Right atrium auricular region (tissue), 2 donors: ENCODE data around the gene ITPK1. TPM values are rescaled to one million over a fixed set of nuclear protein-coding genes. Genes with fewer than 3 reads are reported as not detected.

Experiments
- DNase-seq: peaks from one replicate; pipeline ENCODE4 v3.0.0-alpha.2; 2019; ENCODE audit warnings: low spot score
- H3K27ac ChIP-seq, 2 donors: fragments of 200-600 bp; sonication (generic); 1 replicate in 1 of 2; 2 replicates in 1 of 2; pipeline ENCODE4 v1.5.1; 2016 to 2019
- H3K27me3 ChIP-seq, 2 donors: fragments of 200-600 bp; sonication (generic); one replicate each; pipeline versions ENCODE4 v1.5.1 to v1.6.0; 2017 to 2019
- H3K36me3 ChIP-seq: fragments of 200-600 bp; sonication (generic); one replicate; pipeline ENCODE4 v1.5.1; 2016
- H3K4me1 ChIP-seq, 2 donors: fragments of 200-600 bp; sonication (generic); one replicate each; pipeline versions ENCODE4 v1.5.1 to v1.6.0; 2017 to 2019
- H3K4me3 ChIP-seq, 2 donors: fragments of 200-600 bp; sonication (generic); 1 replicate in 1 of 2; 2 replicates in 1 of 2; pipeline ENCODE4 v1.5.1; 2017 to 2019; ENCODE audit warnings: mild to moderate bottlenecking in 1 of 2, moderate library complexity in 1 of 2
- H3K9me3 ChIP-seq, 2 donors: fragments of 200-600 bp; sonication (generic); one replicate each; pipeline ENCODE4 v1.5.1; 2019
- CTCF ChIP-seq, 2 donors: fragments of 200-600 bp; sonication (generic); IDR thresholded peaks; one replicate each; pipeline ENCODE4 v1.5.1; 2019; ENCODE audit warnings: antibody characterized with exemption in 2 of 2
- total RNA-seq, 2 donors: library from RNA; depleted of rRNA; stranded (reverse); fragments of >200 nt; gene quantifications; one replicate each; pipeline ENCODE4 v1.1.0, GENCODE V29; 2016

Gene ITPK1
- total RNA-seq, 2 donors from 2014 or later, result 58.3 to 76.0 TPM

- no peak for TF ChIP-seq CTCF (IDR thresholded peaks at IDR 0.05)
- peak overlapping the region; percentile 66 to 68 for H3K27ac ChIP-seq
- no peak overlapping the region for H3K4me3 ChIP-seq
- peaks cover 0 to 51% of the 10 kb centered on the region in 2 donors for H3K4me1 ChIP-seq
- DNase-seq, result no peak
- no peaks in the 10 kb centered on the region for H3K9me3 ChIP-seq
- no peaks in the 10 kb centered on the region for H3K36me3 ChIP-seq
- H3K27me3 ChIP-seq, result no peaks in the 10 kb centered on the region
Measured at GRCh38 chr14:93056166-93056839, 59.4 kb downstream of the ITPK1 start.

GRCh38 chr14:93055651-93056115, 60.0 kb downstream of the ITPK1 start:
- H3K36me3 ChIP-seq, result no peaks in the 10 kb centered on the region
- DNase-seq, result no peak
- H3K27me3 ChIP-seq, result no peaks in the 10 kb centered on the region
- no peak overlapping the region for H3K4me3 ChIP-seq
- no peaks in the 10 kb centered on the region for H3K9me3 ChIP-seq
- H3K4me1 ChIP-seq, result peaks cover 0 to 45% of the 10 kb centered on the region in 2 donors
- TF ChIP-seq CTCF (IDR thresholded peaks at IDR 0.05), result no peak
- H3K27ac ChIP-seq, result peak overlapping the region; percentile 66 to 68

GRCh38 chr14:93054876-93055275, 60.8 kb downstream of the ITPK1 start:
- Histone ChIP-seq H3K9me3 (no peaks in the 10 kb centered on the region), H3K4me1 (peaks cover 0 to 45% of the 10 kb centered on the region in 2 donors), H3K27me3 (no peaks in the 10 kb centered on the region), H3K27ac (peak overlapping the region in 1 of 2 donors; percentile 68), H3K4me3 (no peak overlapping the region), H3K36me3 (no peaks in the 10 kb centered on the region)
- no peak for DNase-seq
- no peak for TF ChIP-seq CTCF (IDR thresholded peaks at IDR 0.05)

- peaks cover 0 to 51% of the 10 kb centered on the region in 2 donors for H3K4me1 ChIP-seq
- no peak overlapping the region for H3K27ac ChIP-seq
- DNase-seq, result no peak
- H3K27me3 ChIP-seq, result no peaks in the 10 kb centered on the region
- TF ChIP-seq CTCF (IDR thresholded peaks at IDR 0.05), result no peak
- no peaks in the 10 kb centered on the region for H3K36me3 ChIP-seq
- H3K4me3 ChIP-seq, result no peak overlapping the region
- H3K9me3 ChIP-seq, result no peaks in the 10 kb centered on the region
Measured at GRCh38 chr14:93054006-93054405, 61.7 kb downstream of the ITPK1 start.

GRCh38 chr14:93051600-93052546, 63.9 kb downstream of the ITPK1 start:
- Histone ChIP-seq H3K4me1 (peaks cover 0 to 54% of the 10 kb centered on the region in 2 donors), H3K27me3 (no peaks in the 10 kb centered on the region), H3K4me3 (no peak overlapping the region), H3K9me3 (no peaks in the 10 kb centered on the region), H3K27ac (no peak overlapping the region), H3K36me3 (no peaks in the 10 kb centered on the region)
- TF ChIP-seq CTCF (IDR thresholded peaks at IDR 0.05), result no peak
- DNase-seq, result no peak
